LNCAP (cell line): ENCODE measurements around the gene TBCD.

ENCODE experiments used
- CTCF ChIP-seq: fragments of 450-650 bp; IDR thresholded peaks from 2 replicates; pipeline ENCODE4 v1.5.1; 2017; ENCODE audit warnings: mild to moderate bottlenecking

Gene TBCD

GRCh38 chr17:82779541-82779940, 27.7 kb downstream of the TBCD start:
- TF ChIP-seq CTCF, result no peak

- no peak for TF ChIP-seq CTCF
Observed at GRCh38 chr17:82780195-82780594, 28.3 kb downstream of the TBCD start.

- no peak for TF ChIP-seq CTCF
Observed at GRCh38 chr17:82780971-82781893, 29.4 kb downstream of the TBCD start.

GRCh38 chr17:82781894-82782274, 30.0 kb downstream of the TBCD start:
- TF ChIP-seq CTCF, result peak; percentile 98

GRCh38 chr17:82782657-82783207, 30.9 kb downstream of the TBCD start:
- no peak for TF ChIP-seq CTCF

GRCh38 chr17:82783498-82783897, 31.6 kb downstream of the TBCD start:
- TF ChIP-seq CTCF, result no peak

- no peak for TF ChIP-seq CTCF
Observed at GRCh38 chr17:82786427-82786826, 34.6 kb downstream of the TBCD start.
